ENCODE data around the gene ZNF778. TPM values are rescaled to one million over a fixed set of nuclear protein-coding genes. Genes with fewer than 3 reads are reported as not detected.

The ZNF778 gene
- total RNA-seq, 1 donor, result 8.1 TPM

Other genes with a start within 250 kb of the ZNF778 start
- 32.0 TPM for gene CBFA2T3, start 240.5 kb upstream of the ZNF778 start, total RNA-seq
- gene ACSF3, start 123.9 kb upstream of the ZNF778 start, total RNA-seq, result 46.6 TPM
- gene CDH15, start 46.0 kb upstream of the ZNF778 start, total RNA-seq, result not detected
- gene SLC22A31, start 17.2 kb upstream of the ZNF778 start, total RNA-seq, result not detected

All from hematopoietic multipotent progenitor cell (in vitro differentiated cells).